ENCODE results near the gene ERI2.

Gene ERI2

DNA sequence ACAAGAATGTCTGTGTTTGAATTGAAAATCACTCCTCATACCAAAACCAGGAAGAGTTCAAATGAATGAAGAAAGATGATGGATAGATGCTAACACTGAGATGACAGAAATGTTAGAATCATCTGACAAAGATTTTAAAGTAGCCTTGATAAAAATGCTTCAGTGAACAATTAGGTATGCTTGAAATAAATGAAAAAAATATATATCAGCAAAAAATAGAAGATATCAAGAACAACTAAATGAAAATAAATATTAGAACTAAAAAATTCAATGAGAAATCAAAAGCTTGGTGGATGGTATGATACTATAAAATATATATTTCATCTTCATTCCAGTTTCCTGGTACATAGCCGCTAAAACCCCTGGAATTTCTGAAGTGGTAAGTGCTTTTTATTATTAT is 51.0 kb downstream of the ERI2 start:
- Histone ChIP-seq H4K20me1 (ENCODE audit: insufficient read depth, low read length) (no peaks in the 10 kb centered on the region), H3K79me2 (ENCODE audit: low read length) (no peaks in the 10 kb centered on the region), H3K27me3 (replicated peaks; ENCODE audit: insufficient read depth, low read length) (no peaks in the 10 kb centered on the region), H3K36me3 (replicated peaks; ENCODE audit: insufficient read depth, low read length) (no peaks in the 10 kb centered on the region), H3K27ac (ENCODE audit: low read length) (no peak overlapping the region), H3K4me1 (ENCODE audit: low read length) (no peaks in the 10 kb centered on the region), H3K9me2 (replicated peaks; ENCODE audit: insufficient read depth, low read length) (no peaks in the 10 kb centered on the region), H3K9ac (ENCODE audit: low read length) (no peak overlapping the region), H3K4me2 (ENCODE audit: low read depth, low read length) (no peak overlapping the region), H2AFZ (ENCODE audit: low read length) (no peak overlapping the region), H3K4me3 (ENCODE audit: low read length) (no peak overlapping the region), H3K9me3 (replicated peaks; ENCODE audit: insufficient read depth, low read length) (no peaks in the 10 kb centered on the region), H3F3A (ENCODE audit: insufficient read depth, low read length) (no peaks in the 10 kb centered on the region)
- TF ChIP-seq EZH2phosphoT487 (IDR thresholded peaks at IDR 0.05; ENCODE audit: low read length) (no peak), EZH2 (optimal IDR thresholded peaks at IDR 0.05; ENCODE audit: low read depth, low read length) (no peak)
- TF ChIP-seq, protein P1, sequence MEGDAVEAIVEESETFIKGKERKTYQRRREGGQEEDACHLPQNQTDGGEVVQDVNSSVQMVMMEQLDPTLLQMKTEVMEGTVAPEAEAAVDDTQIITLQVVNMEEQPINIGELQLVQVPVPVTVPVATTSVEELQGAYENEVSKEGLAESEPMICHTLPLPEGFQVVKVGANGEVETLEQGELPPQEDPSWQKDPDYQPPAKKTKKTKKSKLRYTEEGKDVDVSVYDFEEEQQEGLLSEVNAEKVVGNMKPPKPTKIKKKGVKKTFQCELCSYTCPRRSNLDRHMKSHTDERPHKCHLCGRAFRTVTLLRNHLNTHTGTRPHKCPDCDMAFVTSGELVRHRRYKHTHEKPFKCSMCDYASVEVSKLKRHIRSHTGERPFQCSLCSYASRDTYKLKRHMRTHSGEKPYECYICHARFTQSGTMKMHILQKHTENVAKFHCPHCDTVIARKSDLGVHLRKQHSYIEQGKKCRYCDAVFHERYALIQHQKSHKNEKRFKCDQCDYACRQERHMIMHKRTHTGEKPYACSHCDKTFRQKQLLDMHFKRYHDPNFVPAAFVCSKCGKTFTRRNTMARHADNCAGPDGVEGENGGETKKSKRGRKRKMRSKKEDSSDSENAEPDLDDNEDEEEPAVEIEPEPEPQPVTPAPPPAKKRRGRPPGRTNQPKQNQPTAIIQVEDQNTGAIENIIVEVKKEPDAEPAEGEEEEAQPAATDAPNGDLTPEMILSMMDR (IDR thresholded peaks at IDR 0.05; ENCODE audit: low read length): no peak
- DNase-seq: no peak

GRCh38 chr16:20753727-20754126 is 52.5 kb downstream of the ERI2 start:
- Histone ChIP-seq H3K9ac (ENCODE audit: low read length) (no peak overlapping the region), H3K4me1 (ENCODE audit: low read length) (no peaks in the 10 kb centered on the region), H2AFZ (ENCODE audit: low read length) (no peak overlapping the region), H3K4me3 (ENCODE audit: low read length) (no peak overlapping the region), H3K79me2 (ENCODE audit: low read length) (no peaks in the 10 kb centered on the region), H3K27me3 (replicated peaks; ENCODE audit: insufficient read depth, low read length) (no peaks in the 10 kb centered on the region), H3K27ac (ENCODE audit: low read length) (no peak overlapping the region), H3K4me2 (ENCODE audit: low read depth, low read length) (no peak overlapping the region), H3K9me3 (replicated peaks; ENCODE audit: insufficient read depth, low read length) (no peaks in the 10 kb centered on the region), H3K36me3 (replicated peaks; ENCODE audit: insufficient read depth, low read length) (no peaks in the 10 kb centered on the region), H3F3A (ENCODE audit: insufficient read depth, low read length) (no peaks in the 10 kb centered on the region), H3K9me2 (replicated peaks; ENCODE audit: insufficient read depth, low read length) (no peaks in the 10 kb centered on the region), H4K20me1 (ENCODE audit: insufficient read depth, low read length) (no peaks in the 10 kb centered on the region)
- DNase-seq: no peak
- TF ChIP-seq EZH2phosphoT487 (IDR thresholded peaks at IDR 0.05; ENCODE audit: low read length) (no peak), EZH2 (optimal IDR thresholded peaks at IDR 0.05; ENCODE audit: low read depth, low read length) (no peak)
- TF ChIP-seq, protein P1 (IDR thresholded peaks at IDR 0.05; ENCODE audit: low read length): no peak

- Histone ChIP-seq H3F3A (ENCODE audit: insufficient read depth, low read length) (no peaks in the 10 kb centered on the region), H3K9ac (ENCODE audit: low read length) (no peak overlapping the region)
- TF ChIP-seq EZH2 (optimal IDR thresholded peaks at IDR 0.05; ENCODE audit: low read depth, low read length) (no peak), EZH2phosphoT487 (IDR thresholded peaks at IDR 0.05; ENCODE audit: low read length) (no peak)
- TF ChIP-seq, protein P1 (IDR thresholded peaks at IDR 0.05; ENCODE audit: low read length): no peak
These were observed 55.7 kb downstream of the ERI2 start for GRCh38 chr16:20750558-20750957.

More at GRCh38 chr16:20750558-20750957, 55.7 kb downstream of the ERI2 start:
- Histone ChIP-seq H3K27me3 (replicated peaks; ENCODE audit: insufficient read depth, low read length) (no peaks in the 10 kb centered on the region), H3K4me1 (ENCODE audit: low read length) (no peaks in the 10 kb centered on the region), H3K4me3 (ENCODE audit: low read length) (no peak overlapping the region), H3K27ac (ENCODE audit: low read length) (no peak overlapping the region), H3K79me2 (ENCODE audit: low read length) (no peaks in the 10 kb centered on the region), H3K36me3 (replicated peaks; ENCODE audit: insufficient read depth, low read length) (no peaks in the 10 kb centered on the region), H3K9me3 (replicated peaks; ENCODE audit: insufficient read depth, low read length) (no peaks in the 10 kb centered on the region), H4K20me1 (ENCODE audit: insufficient read depth, low read length) (no peaks in the 10 kb centered on the region), H2AFZ (ENCODE audit: low read length) (no peak overlapping the region), H3K9me2 (replicated peaks; ENCODE audit: insufficient read depth, low read length) (no peaks in the 10 kb centered on the region), H3K4me2 (ENCODE audit: low read depth, low read length) (no peak overlapping the region)
- no peak for DNase-seq
